Left ventricle myocardium inferior (tissue), 1 donor: Measurements from ENCODE around the gene AJM1. TPM values are rescaled to one million over a fixed set of nuclear protein-coding genes. Genes with fewer than 3 reads are reported as not detected.
"Not testable (repeated sequence)": the region's sequence is repeated elsewhere in the genome, so short reads cannot be mapped to it uniquely, and the experiment has no call there.

Experiments used
- DNase-seq: peaks from one replicate; pipeline ENCODE4 v3.0.0-alpha.2; 2020
- H3K27ac ChIP-seq: fragments of 200-600 bp; replicated peaks from 2 replicates; pipeline ENCODE4 v1.8.0; 2021
- H3K27me3 ChIP-seq: fragments of 200-600 bp; 2 replicates; pipeline ENCODE4 v1.8.0; 2021; ENCODE audit warnings: low read depth
- H3K36me3 ChIP-seq: fragments of 200-600 bp; 2 replicates; pipeline ENCODE4 v1.8.0; 2021
- H3K4me1 ChIP-seq: fragments of 200-600 bp; 2 replicates; pipeline ENCODE4 v1.8.0; 2021
- H3K4me3 ChIP-seq: fragments of 200-600 bp; 2 replicates; pipeline ENCODE4 v1.8.0; 2021; ENCODE audit warnings: mild to moderate bottlenecking, moderate library complexity
- H3K9me3 ChIP-seq: fragments of 200-600 bp; replicated peaks from 2 replicates; pipeline ENCODE4 v1.8.0; 2021
- intact Hi-C: fragments of 100-400 bp; cut with micrococcal nuclease; formaldehyde crosslinking; loops from one replicate; pipeline ENCODE4 v1.11.0; 2022
- total RNA-seq: library from RNA; stranded (reverse); fragmentation: NEBNext Ultra II Directional; extraction: Animal tissue kit (Norgen Biotek cat#: 25700); gene quantifications from one replicate; pipeline ENCODE4 v1.2.1, GENCODE V29; 2021
- TF ChIP-seq, protein P1 (sequence below): fragments of 200-600 bp; IDR thresholded peaks from 2 replicates; pipeline ENCODE4 v1.8.0; 2021; ENCODE audit warnings: antibody characterized with exemption, mild to moderate bottlenecking, borderline replicate concordance
- donor health status: DM: no; HTN: yes; CAD: no; lungs with severe emphysema.

The AJM1 gene
- total RNA-seq, 1 donor from 2014 or later: 7.7 TPM

DNA sequence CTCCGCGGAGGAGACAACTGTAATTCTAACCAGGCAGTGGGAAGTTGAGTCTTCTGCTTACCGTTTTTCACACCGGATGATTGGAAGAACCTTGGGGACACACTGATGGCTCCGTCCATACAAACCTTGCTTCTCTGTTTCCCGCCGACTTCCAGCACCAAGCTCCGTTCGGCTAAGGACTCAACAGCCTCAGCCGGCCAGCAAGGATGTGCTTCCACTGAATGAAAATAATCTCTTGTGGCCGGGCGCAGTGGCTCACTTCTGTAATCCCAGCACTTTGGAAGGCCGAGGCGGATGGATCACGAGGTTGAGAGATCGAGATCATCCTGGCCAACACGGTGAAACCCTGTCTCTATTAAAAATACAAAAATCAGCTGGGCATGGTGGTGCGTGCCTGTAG is 25.6 kb downstream of the AJM1 start:
- peaks cover 36% of the 10 kb centered on the region for H3K4me1 ChIP-seq
- H3K9me3 ChIP-seq: peaks cover 6% of the 10 kb centered on the region
- intact Hi-C loops: loop anchor here (10.0 kb wide), 1 partner anchor 57 kb away; no protein-coding TSS in a partner anchor
- TF ChIP-seq, protein P1, sequence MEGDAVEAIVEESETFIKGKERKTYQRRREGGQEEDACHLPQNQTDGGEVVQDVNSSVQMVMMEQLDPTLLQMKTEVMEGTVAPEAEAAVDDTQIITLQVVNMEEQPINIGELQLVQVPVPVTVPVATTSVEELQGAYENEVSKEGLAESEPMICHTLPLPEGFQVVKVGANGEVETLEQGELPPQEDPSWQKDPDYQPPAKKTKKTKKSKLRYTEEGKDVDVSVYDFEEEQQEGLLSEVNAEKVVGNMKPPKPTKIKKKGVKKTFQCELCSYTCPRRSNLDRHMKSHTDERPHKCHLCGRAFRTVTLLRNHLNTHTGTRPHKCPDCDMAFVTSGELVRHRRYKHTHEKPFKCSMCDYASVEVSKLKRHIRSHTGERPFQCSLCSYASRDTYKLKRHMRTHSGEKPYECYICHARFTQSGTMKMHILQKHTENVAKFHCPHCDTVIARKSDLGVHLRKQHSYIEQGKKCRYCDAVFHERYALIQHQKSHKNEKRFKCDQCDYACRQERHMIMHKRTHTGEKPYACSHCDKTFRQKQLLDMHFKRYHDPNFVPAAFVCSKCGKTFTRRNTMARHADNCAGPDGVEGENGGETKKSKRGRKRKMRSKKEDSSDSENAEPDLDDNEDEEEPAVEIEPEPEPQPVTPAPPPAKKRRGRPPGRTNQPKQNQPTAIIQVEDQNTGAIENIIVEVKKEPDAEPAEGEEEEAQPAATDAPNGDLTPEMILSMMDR: no peak
- H3K27me3 ChIP-seq: no peaks in the 10 kb centered on the region
- H3K36me3 ChIP-seq: peaks cover 15% of the 10 kb centered on the region
- H3K27ac ChIP-seq: no peak overlapping the region
- DNase-seq: no peak
- no peak overlapping the region for H3K4me3 ChIP-seq

DNA sequence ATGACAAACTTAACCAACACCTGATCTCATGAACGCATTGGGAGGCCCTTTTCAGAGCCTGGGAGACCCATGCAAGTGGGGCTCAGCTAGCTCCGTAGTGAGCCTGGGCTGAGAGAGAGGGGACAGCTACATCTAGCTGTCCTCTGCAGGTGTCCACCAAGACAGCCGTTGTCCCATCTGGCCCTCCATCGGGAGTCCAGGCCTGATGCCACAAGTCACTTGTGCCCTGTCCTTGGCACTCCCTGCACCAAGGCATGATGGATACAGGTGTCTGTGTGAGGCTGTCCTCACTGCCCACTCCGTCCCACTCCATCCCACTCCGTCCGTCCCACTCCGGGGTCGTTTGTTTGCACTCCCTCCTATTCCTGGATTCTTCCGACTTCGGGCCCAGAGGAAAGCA is 26.4 kb downstream of the AJM1 start:
- TF ChIP-seq, protein P1: no peak
- no peak for DNase-seq
- Histone ChIP-seq H3K36me3 (peaks cover 8% of the 10 kb centered on the region), H3K27ac (no peak overlapping the region), H3K27me3 (no peaks in the 10 kb centered on the region), H3K9me3 (peaks cover 6% of the 10 kb centered on the region), H3K4me1 (peaks cover 35% of the 10 kb centered on the region), H3K4me3 (no peak overlapping the region)
- intact Hi-C loops: loop anchor here (10.0 kb wide), 1 partner anchor 56 kb away; no protein-coding TSS in a partner anchor

DNA sequence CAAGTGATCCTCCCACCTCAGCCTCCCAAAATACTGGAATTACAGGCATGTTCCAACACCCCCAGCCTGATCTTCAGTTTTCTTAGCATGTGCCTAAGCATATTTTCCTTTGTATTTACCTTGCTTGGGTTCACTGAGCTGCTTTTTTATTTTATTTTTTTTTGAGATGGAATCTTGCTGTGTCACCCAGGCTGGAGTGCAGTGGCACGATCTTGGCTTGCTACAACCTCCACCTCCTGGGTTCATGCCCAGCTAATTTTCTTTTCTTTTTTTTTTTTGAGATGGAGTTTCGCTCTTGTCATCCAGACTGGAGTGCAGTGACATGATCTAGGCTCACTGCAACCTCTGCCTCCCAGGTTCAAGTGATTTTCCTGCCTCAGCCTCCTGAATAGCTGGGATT is 27.3 kb downstream of the AJM1 start:
- H3K4me1 ChIP-seq: peaks cover 25% of the 10 kb centered on the region
- DNase-seq, H3K27me3 ChIP-seq, H3K36me3 ChIP-seq, H3K9me3 ChIP-seq, H3K27ac ChIP-seq, H3K4me3 ChIP-seq: not testable (repeated sequence)
- intact Hi-C loops: loop anchor here (10.0 kb wide), 1 partner anchor 55 kb away; no protein-coding TSS in a partner anchor

DNA sequence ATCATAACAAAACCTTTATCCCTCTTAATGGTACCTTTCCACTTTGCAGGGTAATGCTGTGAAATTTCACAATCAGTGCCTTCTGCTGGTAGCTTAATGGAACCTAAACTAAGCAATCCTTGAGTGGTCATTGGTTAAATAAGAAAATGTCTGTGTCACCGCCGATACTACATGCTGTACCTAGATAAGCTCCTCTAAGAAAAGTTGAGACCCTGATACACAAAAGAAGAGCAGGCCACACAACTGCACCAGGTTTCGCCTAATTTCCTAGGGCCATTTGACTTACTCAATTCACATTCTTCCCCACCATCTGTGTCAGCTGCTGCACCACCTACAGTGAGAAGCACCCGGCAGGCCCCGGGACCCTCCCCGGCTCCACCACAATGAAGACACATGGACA is 32.9 kb downstream of the AJM1 start:
- H3K36me3 ChIP-seq: no peaks in the 10 kb centered on the region

DNA sequence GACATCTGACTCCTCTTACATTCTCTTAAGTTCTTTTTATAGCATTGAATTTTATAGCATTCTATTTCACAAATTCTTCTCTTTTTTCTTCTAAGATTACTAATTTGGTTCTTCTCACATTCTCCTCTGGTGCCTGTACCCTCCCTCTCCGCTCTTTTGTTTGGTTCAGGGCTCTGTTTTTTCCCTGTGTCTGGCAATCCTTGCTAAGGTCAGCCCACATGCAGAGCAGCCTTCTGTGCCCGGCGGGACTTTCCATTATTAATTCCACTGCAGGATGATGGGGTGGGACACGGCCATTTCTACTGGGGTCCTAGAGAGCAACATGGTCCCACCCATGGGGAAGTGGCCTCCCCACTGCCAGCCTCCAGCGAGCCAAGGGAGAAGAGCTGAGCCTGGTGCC is 34.2 kb downstream of the AJM1 start:
- no peak overlapping the region for H3K27ac ChIP-seq
- intact Hi-C loops: no loop called here
- DNase-seq: no peak

More for the DNA sequence above, 32.9 kb downstream of the AJM1 start:
- Histone ChIP-seq H3K27ac (no peak overlapping the region), H3K27me3 (no peaks in the 10 kb centered on the region), H3K4me1 (no peaks in the 10 kb centered on the region), H3K4me3 (no peak overlapping the region), H3K9me3 (peaks cover 6% of the 10 kb centered on the region)
- TF ChIP-seq, protein P1: no peak
- intact Hi-C loops: no loop called here
- DNase-seq: no peak

DNA sequence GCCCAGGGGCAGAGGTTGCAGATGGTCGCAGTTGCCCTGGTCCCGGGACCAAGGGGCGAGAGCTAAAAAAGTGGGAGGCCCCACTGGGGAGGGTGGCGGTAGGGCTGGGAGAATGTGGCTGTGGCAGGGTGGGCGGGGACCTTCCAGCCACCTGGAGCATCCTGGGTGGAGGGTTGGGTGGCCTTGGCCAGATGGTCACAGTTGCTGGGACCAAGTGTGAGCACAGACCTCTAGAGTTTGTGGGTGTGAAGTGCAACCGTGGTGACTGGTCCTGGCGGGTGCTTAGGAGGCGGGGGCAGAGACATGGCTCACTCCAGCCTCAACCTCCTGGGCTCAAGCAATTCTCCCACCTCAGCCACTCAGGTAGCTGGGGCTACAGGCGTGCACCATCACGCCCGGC is 38.4 kb downstream of the AJM1 start:
- Histone ChIP-seq H3K9me3 (no peaks in the 10 kb centered on the region), H3K4me1 (peaks cover 21% of the 10 kb centered on the region), H3K27ac (no peak overlapping the region), H3K27me3 (no peaks in the 10 kb centered on the region), H3K4me3 (no peak overlapping the region), H3K36me3 (no peaks in the 10 kb centered on the region)
- intact Hi-C loops: loop anchor here (10.0 kb wide), 1 partner anchor 54 kb away; no protein-coding TSS in a partner anchor
- DNase-seq: no peak
- TF ChIP-seq, protein P1: no peak

More for the DNA sequence above, 34.2 kb downstream of the AJM1 start:
- H3K27me3 ChIP-seq: no peaks in the 10 kb centered on the region
- H3K36me3 ChIP-seq: no peaks in the 10 kb centered on the region
- peaks cover 6% of the 10 kb centered on the region for H3K9me3 ChIP-seq
- H3K4me1 ChIP-seq: peaks cover 3% of the 10 kb centered on the region
- no peak overlapping the region for H3K4me3 ChIP-seq
- TF ChIP-seq, protein P1: no peak
